Middle frontal gyrus (tissue), 1 donor: ENCODE data around the gene BAIAP3.
"Not testable (repeated sequence)": the region's sequence is repeated elsewhere in the genome, so short reads cannot be mapped to it uniquely, and the experiment has no call there.

Experiments used
- DNase-seq: peaks from one replicate; pipeline ENCODE4 v3.0.0-alpha.2; 2015; ENCODE audit warnings: low spot score; ENCODE audit errors: extremely low spot score

Gene BAIAP3

GRCh38 chr16:1317479-1318267 lies 15.8 kb upstream of the BAIAP3 start:
- DNase-seq, result no peak

GRCh38 chr16:1318268-1318545 lies 15.2 kb upstream of the BAIAP3 start:
- no peak for DNase-seq

DNA sequence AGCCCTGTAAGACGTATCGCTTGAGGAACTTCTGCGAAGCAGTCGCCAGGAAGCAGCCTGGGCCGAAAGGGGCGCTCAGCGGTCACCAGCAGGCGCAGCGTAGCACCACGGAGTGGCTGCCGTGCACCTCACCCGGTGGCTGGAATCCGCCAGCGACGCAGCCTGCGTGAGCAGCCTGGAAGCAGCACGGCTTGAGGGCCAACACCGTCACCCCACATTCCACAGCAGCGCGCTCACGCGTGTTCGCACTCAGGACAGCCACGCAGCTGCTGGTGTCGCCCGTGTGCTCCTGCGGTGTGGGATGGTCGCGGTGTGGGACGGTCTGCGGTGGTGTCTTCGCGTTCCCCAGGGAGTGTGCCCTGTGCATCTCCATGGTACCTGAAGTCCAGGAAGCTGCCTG lies 14.4 kb upstream of the BAIAP3 start:
- no peak for DNase-seq

DNA sequence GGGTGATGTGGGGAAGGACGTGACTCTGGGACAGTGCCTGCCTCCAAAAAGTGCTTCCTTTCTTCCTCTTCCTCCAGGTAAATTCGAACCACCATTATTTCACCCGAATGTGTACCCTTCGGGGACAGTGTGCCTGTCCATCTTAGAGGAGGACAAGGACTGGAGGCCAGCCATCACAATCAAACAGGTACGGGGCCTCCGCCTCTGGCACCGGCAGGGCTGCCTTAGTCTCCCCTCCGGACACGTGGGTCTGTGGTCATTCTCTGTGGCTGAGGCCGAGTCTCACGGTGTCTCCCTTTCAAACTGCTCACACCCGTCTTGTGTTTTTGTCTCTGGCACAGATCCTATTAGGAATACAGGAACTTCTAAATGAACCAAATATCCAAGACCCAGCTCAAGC lies 13.3 kb upstream of the BAIAP3 start:
- DNase-seq, result no peak

DNA sequence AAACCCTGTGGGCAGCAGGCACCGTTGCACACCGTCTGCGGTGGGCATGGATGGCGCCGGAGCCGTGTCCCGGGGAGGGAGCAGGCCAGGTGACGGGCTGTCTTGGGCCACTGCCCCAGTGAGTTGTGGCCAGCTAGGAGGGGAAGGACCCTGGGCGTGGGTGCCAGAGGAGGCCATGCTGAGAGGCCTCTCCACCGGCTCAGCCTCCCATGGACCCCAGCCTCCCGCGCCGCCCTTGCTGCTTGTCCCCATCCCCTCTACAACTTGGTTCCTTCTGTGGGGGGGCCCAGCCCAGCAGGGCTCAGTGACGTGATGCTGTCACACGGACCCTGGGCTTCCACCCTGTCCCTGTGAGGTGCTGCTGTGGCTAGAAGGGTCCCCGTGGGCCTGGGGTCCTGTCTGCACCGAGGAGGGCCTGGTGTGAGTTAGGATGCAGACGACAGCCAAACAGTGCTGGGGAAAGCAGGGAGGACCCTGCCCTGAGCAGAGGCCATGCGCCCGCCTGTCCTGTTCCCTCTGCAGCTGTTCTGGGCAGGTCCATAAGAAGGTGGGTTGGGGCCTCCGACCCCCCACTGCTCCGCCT lies 12.7 kb upstream of the BAIAP3 start:
- no peak for DNase-seq

- DNase-seq, result no peak
Measured at GRCh38 chr16:1322407-1322806, 11.0 kb upstream of the BAIAP3 start.

DNA sequence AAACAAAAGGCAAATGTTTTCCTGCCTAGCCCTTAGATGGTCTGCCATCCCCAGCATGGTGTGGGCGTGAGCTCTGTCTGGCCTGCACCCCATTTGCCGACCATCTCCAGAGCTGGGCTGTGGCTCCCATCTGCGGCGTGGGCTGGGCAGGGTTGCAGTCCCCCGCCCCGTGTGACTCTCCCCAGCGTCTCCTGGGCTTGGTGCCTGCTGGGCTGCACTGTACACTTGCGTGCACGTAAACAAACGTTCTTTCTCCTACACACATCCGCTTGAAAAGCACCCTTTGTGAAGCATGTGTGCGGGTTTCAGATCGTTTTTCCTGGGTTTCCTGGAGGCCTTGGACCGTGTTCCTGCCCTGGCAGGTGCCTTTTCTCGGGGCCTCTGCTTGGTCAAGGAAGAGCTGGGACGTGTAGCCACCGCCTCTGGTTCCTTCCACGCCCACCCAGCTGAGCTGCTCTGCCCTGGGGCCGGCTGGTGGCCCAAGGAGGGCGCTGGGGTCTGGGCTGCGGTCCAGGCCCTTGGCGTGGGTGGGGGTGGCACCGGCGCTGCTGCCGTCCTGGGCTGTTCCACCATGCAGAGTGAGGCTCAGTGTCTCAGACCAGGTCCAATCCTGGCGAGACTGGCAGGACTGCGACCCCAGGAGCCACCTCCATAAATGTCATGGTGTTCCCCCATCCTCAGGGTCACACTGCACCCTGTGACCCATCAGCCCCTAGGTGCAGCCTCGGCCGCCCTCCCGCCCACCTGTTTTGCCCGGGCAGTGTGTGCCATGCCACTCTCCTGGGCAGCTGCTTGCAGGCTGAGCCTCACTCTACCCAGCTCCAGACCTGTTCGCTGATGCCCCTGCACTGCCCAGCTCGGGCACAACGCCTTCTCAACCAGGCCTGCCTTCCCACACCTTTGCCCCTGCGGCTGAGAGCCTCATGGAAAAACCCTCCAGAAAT lies 9.9 kb upstream of the BAIAP3 start:
- DNase-seq, result no peak

GRCh38 chr16:1324286-1324826 lies 9.1 kb upstream of the BAIAP3 start:
- no peak for DNase-seq

GRCh38 chr16:1325261-1325660 lies 8.2 kb upstream of the BAIAP3 start:
- no peak for DNase-seq

GRCh38 chr16:1325673-1326371 lies 7.6 kb upstream of the BAIAP3 start:
- no peak for DNase-seq

- no peak for DNase-seq
Measured at GRCh38 chr16:1326391-1326790, 7.1 kb upstream of the BAIAP3 start.

- DNase-seq, result no peak
Measured at GRCh38 chr16:1326946-1327618, 6.4 kb upstream of the BAIAP3 start.

- no peak for DNase-seq
Measured at GRCh38 chr16:1327619-1327947, 5.9 kb upstream of the BAIAP3 start.

DNA sequence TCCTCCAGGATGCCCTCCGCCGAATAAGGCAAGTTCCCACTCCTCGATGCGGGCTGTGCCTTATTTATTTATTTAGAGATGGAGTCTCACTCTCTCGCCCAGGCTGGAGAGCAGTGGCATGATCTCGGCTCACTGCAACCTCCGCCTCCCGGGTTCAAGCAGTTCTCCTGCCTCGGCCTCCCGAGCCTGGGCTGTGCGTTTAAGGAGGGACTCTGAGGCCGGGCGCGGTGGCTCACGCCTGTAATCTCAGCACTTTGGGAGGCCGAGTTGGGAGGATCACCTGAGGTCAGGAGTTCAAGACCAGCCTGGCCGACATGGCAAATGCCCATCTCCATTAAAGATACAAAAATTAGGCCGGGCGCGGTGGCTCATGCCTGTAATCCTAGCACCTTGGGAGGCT lies 5.3 kb upstream of the BAIAP3 start:
- not testable (repeated sequence) for DNase-seq

GRCh38 chr16:1328961-1329360 lies 4.5 kb upstream of the BAIAP3 start:
- not testable (repeated sequence) for DNase-seq

DNA sequence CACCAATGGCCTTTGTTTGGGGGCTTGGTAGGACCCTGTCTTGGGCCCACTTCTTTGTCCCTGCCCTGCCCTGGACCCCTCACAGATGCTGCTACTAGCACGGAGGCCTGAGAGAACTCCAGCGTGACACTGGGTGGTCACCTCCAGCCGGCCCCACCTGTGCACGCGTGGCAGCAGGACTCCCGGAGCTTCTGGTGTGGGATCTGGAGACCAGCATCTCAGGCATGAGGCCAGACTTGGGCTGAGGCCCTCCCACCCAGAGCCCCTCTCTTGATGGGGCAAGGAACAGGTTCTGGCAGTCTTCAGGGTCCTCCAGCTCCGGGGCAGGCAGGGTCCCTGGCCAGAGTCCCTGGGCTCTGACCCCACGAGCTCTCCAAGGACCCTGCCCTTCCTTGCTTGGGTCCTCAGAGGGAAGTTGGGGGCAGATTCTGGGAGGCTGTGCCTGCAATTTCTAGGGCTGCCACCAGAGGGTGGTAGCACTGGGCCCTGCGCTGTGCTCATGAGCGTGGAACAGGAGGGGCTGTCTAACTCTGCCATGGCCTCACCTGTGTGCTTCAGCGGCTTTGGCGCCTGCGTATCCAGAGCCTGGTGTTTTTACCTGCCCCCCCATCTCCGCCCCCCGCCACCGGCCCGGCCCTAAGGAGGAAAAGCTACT lies 3.1 kb upstream of the BAIAP3 start:
- no peak for DNase-seq

DNA sequence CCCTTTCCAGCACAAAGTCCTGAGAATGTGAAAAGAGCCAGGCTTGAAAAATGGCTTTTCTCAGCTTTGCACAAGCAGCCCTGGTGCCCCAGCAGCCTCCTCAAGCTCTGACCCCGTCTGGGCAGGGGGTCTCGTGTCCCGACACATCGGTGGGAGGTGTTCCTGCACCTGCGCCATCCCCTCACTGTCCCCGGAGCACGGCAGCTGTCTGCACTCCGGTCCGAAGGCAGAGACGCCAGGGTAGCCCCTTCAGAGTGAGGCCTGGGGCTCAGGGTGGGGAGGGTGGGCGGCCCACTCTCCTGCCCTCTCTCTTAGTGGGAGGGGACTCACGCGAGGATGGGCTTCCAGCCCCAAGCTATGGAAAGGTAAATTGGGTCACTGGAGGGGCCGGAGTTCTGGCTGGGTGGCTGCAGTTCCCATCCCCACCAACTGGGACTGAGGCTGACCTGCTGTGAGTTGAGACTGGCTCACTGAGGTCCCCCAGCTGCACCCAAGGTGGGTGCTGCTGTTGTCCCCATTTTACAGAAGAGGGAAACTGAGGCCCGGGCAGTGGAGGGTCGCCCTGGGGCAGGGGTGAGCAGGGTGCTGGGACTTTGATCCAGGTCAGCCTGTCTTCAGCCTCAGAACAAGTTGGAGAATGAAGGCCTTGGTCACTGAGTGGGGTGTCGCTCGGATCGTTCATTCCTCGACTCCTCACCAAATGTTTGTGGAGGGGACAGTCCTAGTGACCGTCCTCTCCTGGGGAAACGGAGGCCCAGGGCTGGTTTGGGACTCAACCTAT lies 2.3 kb upstream of the BAIAP3 start:
- DNase-seq, result no peak

GRCh38 chr16:1331712-1332617 lies 1.5 kb upstream of the BAIAP3 start:
- DNase-seq, result no peak
